WERI-Rb-1 (cell line): ENCODE data around the gene SMAD4.

Source experiments
- DNase-seq: peaks from one replicate; pipeline ENCODE4 v3.0.0-alpha.2; 2020
- H3K27ac ChIP-seq: fragments of 250-450 bp; sonication (Bioruptor Pico); 2 replicates; pipeline ENCODE4 v1.5.1; 2020; ENCODE audit warnings: mild to moderate bottlenecking, moderate library complexity
- H3K27me3 ChIP-seq: fragments of 250-450 bp; sonication (Bioruptor Pico); 2 replicates; pipeline ENCODE4 v1.5.1; 2021; ENCODE audit warnings: mild to moderate bottlenecking, low read depth, moderate library complexity; ENCODE audit not compliant: insufficient read depth, severe bottlenecking
- H3K36me3 ChIP-seq: fragments of 250-450 bp; sonication (Bioruptor Pico); 2 replicates; pipeline ENCODE4 v1.5.1; 2020; ENCODE audit warnings: mild to moderate bottlenecking, moderate library complexity
- H3K4me3 ChIP-seq: 2 replicates; pipeline ENCODE4 v1.5.1; 2011; ENCODE audit warnings: low read depth, mild to moderate bottlenecking, control low read depth, low read length
- H3K9me3 ChIP-seq: fragments of 250-450 bp; sonication (Bioruptor Pico); 2 replicates; pipeline ENCODE4 v1.5.1; 2021; ENCODE audit warnings: mild to moderate bottlenecking, moderate library complexity; ENCODE audit not compliant: severe bottlenecking
- CTCF ChIP-seq: IDR thresholded peaks from 2 replicates; pipeline ENCODE4 v1.5.1; 2011; ENCODE audit warnings: low read depth, mild to moderate bottlenecking, control low read depth, inconsistent platforms, low read length

Gene SMAD4

DNA sequence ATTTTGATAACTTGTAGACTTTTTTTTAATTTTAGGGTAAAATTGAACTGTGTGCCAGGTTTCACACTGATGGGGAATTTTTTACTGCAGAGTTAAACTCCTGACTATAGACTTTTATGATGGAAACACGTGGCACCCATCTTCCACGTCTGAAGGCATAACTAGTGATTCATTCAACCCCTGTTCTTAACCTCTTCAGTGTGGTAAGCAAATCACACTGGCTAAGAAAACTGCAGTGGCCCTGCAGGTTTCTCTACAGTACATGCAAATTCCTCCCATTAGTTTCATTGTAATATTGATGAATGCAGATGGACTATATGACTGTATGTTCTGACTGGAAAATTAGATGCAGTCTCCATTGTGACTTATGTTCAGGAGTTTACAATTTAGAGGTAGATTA lies 47.2 kb downstream of the SMAD4 start:
- no peak for DNase-seq
- Histone ChIP-seq H3K36me3 (peaks cover 72% of the 10 kb centered on the region), H3K4me3 (no peak overlapping the region), H3K27me3 (no peaks in the 10 kb centered on the region), H3K27ac (no peak overlapping the region), H3K9me3 (no peaks in the 10 kb centered on the region)
- TF ChIP-seq CTCF, result no peak

GRCh38 chr18:51078026-51078425 lies 48.0 kb downstream of the SMAD4 start:
- Histone ChIP-seq H3K27me3 (no peaks in the 10 kb centered on the region), H3K36me3 (peaks cover 68% of the 10 kb centered on the region), H3K4me3 (no peak overlapping the region), H3K9me3 (no peaks in the 10 kb centered on the region), H3K27ac (no peak overlapping the region)
- no peak for DNase-seq
- TF ChIP-seq CTCF, result no peak

- H3K9me3 ChIP-seq, result no peaks in the 10 kb centered on the region
- no peak for TF ChIP-seq CTCF
- H3K4me3 ChIP-seq, result no peak overlapping the region
- no peaks in the 10 kb centered on the region for H3K27me3 ChIP-seq
- H3K27ac ChIP-seq, result no peak overlapping the region
- peaks cover 77% of the 10 kb centered on the region for H3K36me3 ChIP-seq
- no peak for DNase-seq
These were observed 52.7 kb downstream of the SMAD4 start for GRCh38 chr18:51082571-51083267.

GRCh38 chr18:51083398-51083797 lies 53.4 kb downstream of the SMAD4 start:
- peaks cover 70% of the 10 kb centered on the region for H3K36me3 ChIP-seq
- no peaks in the 10 kb centered on the region for H3K27me3 ChIP-seq
- no peaks in the 10 kb centered on the region for H3K9me3 ChIP-seq
- H3K27ac ChIP-seq, result no peak overlapping the region
- H3K4me3 ChIP-seq, result no peak overlapping the region
- DNase-seq, result no peak
- no peak for TF ChIP-seq CTCF

GRCh38 chr18:51088410-51088809 lies 58.4 kb downstream of the SMAD4 start:
- H3K27ac ChIP-seq, result no peak overlapping the region
- TF ChIP-seq CTCF, result no peak
- H3K27me3 ChIP-seq, result no peaks in the 10 kb centered on the region
- H3K36me3 ChIP-seq, result peaks cover 30% of the 10 kb centered on the region
- DNase-seq, result no peak
- peaks cover 3% of the 10 kb centered on the region for H3K9me3 ChIP-seq
- H3K4me3 ChIP-seq, result no peak overlapping the region

DNA sequence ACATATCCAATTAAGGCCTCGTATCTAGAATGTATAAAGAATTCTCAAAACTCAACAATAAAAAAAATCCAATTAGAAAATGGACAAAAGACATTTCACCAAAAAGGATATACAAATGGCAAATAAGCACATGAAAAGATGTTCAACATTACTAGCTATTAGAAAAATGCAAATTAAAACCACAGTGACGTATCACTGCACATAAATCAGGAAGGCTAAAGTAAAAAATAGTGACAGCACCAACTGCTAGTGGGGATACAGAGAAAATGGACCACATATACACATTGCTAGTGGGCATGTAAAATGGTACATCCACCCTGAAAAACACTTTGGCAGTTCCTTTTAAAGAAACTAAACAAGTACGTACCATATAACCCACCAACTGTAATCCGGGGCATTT lies 59.7 kb downstream of the SMAD4 start:
- Histone ChIP-seq H3K27me3 (no peaks in the 10 kb centered on the region), H3K9me3 (peaks cover 3% of the 10 kb centered on the region), H3K27ac (no peak overlapping the region), H3K4me3 (no peak overlapping the region), H3K36me3 (peaks cover 23% of the 10 kb centered on the region)
- DNase-seq, result no peak
- TF ChIP-seq CTCF, result no peak
